ENCODE data around the gene FKBP1C.

- no peak for TF ChIP-seq JUNB (IDR thresholded peaks at IDR 0.05; ENCODE audit: unreplicated experiment)
- no peak for TF ChIP-seq POLR2AphosphoS5 (IDR thresholded peaks at IDR 0.05; ENCODE audit: low read depth)
- TF ChIP-seq CTCF (conservative IDR thresholded peaks at IDR 0.05; ENCODE audit: low read depth in 2 of 2), result no peak
- no peak for TF ChIP-seq EZH2phosphoT487 (IDR thresholded peaks at IDR 0.05; ENCODE audit: unreplicated experiment)
- TF ChIP-seq STAT1 (IDR thresholded peaks at IDR 0.05; ENCODE audit: unreplicated experiment), result no peak
- TF ChIP-seq EZH2 (IDR thresholded peaks at IDR 0.05; ENCODE audit: low read depth, unreplicated experiment), result no peak
- no peak for TF ChIP-seq REST (IDR thresholded peaks at IDR 0.05; ENCODE audit: unreplicated experiment)
- TF ChIP-seq NANOG (IDR thresholded peaks at IDR 0.05; ENCODE audit: borderline replicate concordance), result no peak
- no peak for TF ChIP-seq CREB1 (CRISPR knock-in tag; IDR thresholded peaks at IDR 0.05; ENCODE audit: low read depth)
- TF ChIP-seq ZNF114 (CRISPR knock-in tag; IDR thresholded peaks at IDR 0.05), result no peak
Measured at GRCh38 chr6:63261820-63262219, 50.6 kb downstream of the FKBP1C start.
